ENCODE data around the gene MAP7D2.

Gene MAP7D2

DNA sequence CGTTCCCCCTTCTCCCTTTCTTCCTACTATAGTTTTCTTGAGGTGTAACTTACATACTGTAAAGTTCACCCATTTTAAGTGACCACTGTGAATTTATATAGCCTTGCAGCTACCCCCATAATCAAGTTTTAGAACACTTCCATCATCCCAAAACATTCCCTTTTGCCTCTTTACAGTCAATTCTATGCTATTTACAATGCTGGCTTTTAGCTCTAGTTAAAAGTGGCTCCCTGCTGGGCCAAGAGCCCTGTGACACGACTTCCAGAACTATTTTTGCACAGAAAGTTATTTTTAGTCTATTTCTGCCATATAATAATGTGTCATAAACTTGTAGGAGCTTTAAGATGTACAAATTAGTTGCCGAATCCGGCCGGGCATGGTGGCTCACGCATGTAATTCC, 26.9 kb downstream of the MAP7D2 start:
- no peak for TF ChIP-seq CTCF (IDR thresholded peaks at IDR 0.05; ENCODE audit: insufficient read depth, low read length, missing control alignments)
- no peak overlapping the region for H3K4me3 ChIP-seq (ENCODE audit: low read depth, low read length)
- DNase-seq (ENCODE audit: low read depth, low spot score) = no peak
- CTCF ChIA-PET = interaction anchor here (0.8 kb wide), 1 partner anchor 22 kb away, joined by 3 read pairs; no protein-coding TSS in a partner anchor
- POLR2A ChIA-PET = no interaction called here

- no peak for TF ChIP-seq CTCF (IDR thresholded peaks at IDR 0.05; ENCODE audit: insufficient read depth, low read length, missing control alignments)
- H3K4me3 ChIP-seq (ENCODE audit: low read depth, low read length) = no peak overlapping the region
- ChIA-PET POLR2A (no interaction called here), CTCF (no interaction called here)
- no peak for DNase-seq (ENCODE audit: low read depth, low spot score)
Observed at GRCh38 chrX:20080277-20080676, 36.4 kb downstream of the MAP7D2 start.

- ChIA-PET CTCF (no interaction called here), POLR2A (no interaction called here)
- no peak for TF ChIP-seq CTCF (IDR thresholded peaks at IDR 0.05; ENCODE audit: insufficient read depth, low read length, missing control alignments)
- no peak overlapping the region for H3K4me3 ChIP-seq (ENCODE audit: low read depth, low read length)
- DNase-seq (ENCODE audit: low read depth, low spot score) = no peak
Observed at GRCh38 chrX:20071511-20072079, 45.1 kb downstream of the MAP7D2 start.

DNA sequence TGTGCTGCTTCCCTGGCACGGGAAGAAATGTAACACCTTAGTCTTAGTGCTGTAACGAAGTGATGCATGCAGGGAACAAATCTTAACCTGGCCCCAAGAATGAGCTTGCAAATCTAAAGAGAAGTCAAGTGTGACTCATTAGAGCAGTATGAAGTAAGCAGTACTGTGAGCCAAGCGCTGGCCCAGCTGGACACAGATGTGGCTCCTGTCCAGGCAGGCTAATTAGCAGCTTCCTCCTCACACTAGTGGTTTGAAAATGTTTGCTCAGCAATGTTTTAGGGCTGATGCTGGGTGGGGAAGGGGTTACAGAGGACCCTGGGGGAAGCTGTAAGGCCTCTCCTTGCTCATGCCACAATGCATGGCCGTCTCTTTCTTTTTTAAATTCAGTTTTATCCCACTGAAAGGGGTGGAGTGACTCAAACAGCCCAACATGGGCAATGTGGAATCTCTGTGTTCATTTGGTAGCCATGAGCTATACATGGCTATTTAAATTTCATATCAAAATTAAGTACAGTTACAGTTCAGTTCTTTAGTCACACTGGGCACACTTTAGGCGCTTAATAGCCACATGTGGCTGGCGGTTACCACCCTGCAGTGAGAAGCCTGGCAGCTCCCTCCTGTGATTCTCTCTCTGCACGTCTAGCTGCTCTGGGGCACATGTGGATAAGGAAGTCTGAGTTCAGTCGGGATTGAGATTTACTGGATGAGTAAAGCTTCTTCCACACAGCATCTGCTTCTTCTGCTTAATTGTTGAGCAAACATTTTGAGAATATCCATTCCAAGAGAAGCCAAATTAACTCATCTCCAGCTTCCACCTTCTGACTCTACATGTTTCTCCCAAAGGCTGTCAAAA, 48.8 kb downstream of the MAP7D2 start:
- POLR2A ChIA-PET = interaction anchor here (0.6 kb wide), 1 partner anchor 480 kb away, joined by 3 read pairs; no protein-coding TSS in a partner anchor
- peak; percentile 42 for DNase-seq (ENCODE audit: low read depth, low spot score)
- TF ChIP-seq CTCF (IDR thresholded peaks at IDR 0.05; ENCODE audit: insufficient read depth, low read length, missing control alignments) = no peak
- CTCF ChIA-PET = interaction anchor here (0.6 to 2.9 kb wide), 13 partner anchors 9 to 707 kb away, joined by 3 to 21 read pairs (median 3); partner anchors contain the start of gene BCLAF3
- H3K4me3 ChIP-seq (ENCODE audit: low read depth, low read length) = no peak overlapping the region; the same call in 1 of the 2 replicates

GRCh38 chrX:20066968-20067708, 49.6 kb downstream of the MAP7D2 start:
- POLR2A ChIA-PET = interaction anchor here (0.6 kb wide), 1 partner anchor 481 kb away, joined by 3 read pairs; no protein-coding TSS in a partner anchor
- CTCF ChIA-PET = interaction anchor here (0.6 to 2.9 kb wide), 13 partner anchors 8 to 707 kb away, joined by 3 to 21 read pairs (median 3); partner anchors contain the start of gene BCLAF3
- TF ChIP-seq CTCF (IDR thresholded peaks at IDR 0.05; ENCODE audit: insufficient read depth, low read length, missing control alignments) = peak; percentile 28
- no peak for DNase-seq (ENCODE audit: low read depth, low spot score)
- H3K4me3 ChIP-seq (ENCODE audit: low read depth, low read length) = no peak overlapping the region; the same call in 1 of the 2 replicates

All from AG04449 (cell line).